B cell (primary cell): ENCODE results near the gene SLC38A6. TPM values are rescaled to one million over a fixed set of nuclear protein-coding genes. Genes with fewer than 3 reads are reported as not detected.

ENCODE experiments used
- ATAC-seq: fragments of 200-7000 bp; cut with Tn5 transposase; one replicate; pipeline ENCODE4 v1.10.0; 2021; ENCODE audit warnings: low read depth, mild to moderate bottlenecking, moderate number of reproducible peaks, moderate library complexity
- CTCF ChIA-PET: fragments of 350-600 bp; sonication (Branson Sonifier 250); formaldehyde crosslinking; loops from one replicate; lab custom pipeline; 2021; ENCODE audit warnings: antibody characterized with exemption, inconsistent platforms; lab: Charles Lee
- POLR2A ChIA-PET: fragments of 350-600 bp; sonication (Branson Sonifier 250); formaldehyde crosslinking; loops from one replicate; lab custom pipeline; 2021; ENCODE audit warnings: antibody characterized with exemption; lab: Charles Lee
- DNase-seq: peaks from one replicate; pipeline ENCODE4 v3.0.0; 2013
- H2AFZ ChIP-seq: 2 replicates; pipeline ENCODE4 v1.6.1; 2012; ENCODE audit warnings: mild to moderate bottlenecking, low read depth, low read length; ENCODE audit not compliant: insufficient read depth, poor library complexity, severe bottlenecking
- H3K27ac ChIP-seq, 2 donors: 1 replicate in 1 of 2; 2 replicates in 1 of 2; pipeline ENCODE4 v1.5.1; 2012 to 2013; ENCODE audit warnings: low read length in 2 of 2, mild to moderate bottlenecking in 2 of 2, moderate library complexity in 1 of 2
- H3K27me3 ChIP-seq, 4 experiments: fragments of 200-600 bp in 1 of 4; sonication (generic) in 1 of 4; replicated peaks in 1 of 4; 1 replicate in 2 of 4; 2 replicates in 2 of 4; pipeline versions ENCODE4 v1.6.1 to v1.7.0; 2013 to 2016; ENCODE audit warnings: low read length in 3 of 4, mild to moderate bottlenecking in 2 of 4, mixed read lengths in 1 of 4, moderate library complexity in 1 of 4; ENCODE audit not compliant: insufficient read depth in 4 of 4, control insufficient read depth in 3 of 4; ENCODE audit errors: control extremely low read depth in 1 of 4
- H3K36me3 ChIP-seq, 2 experiments: replicated peaks in 1 of 2; 1 replicate in 1 of 2; 2 replicates in 1 of 2; pipeline versions ENCODE4 v1.6.1 to v1.7.1; 2013; ENCODE audit warnings: low read length in 1 of 2; ENCODE audit not compliant: insufficient read depth in 2 of 2, control insufficient read depth in 1 of 2; ENCODE audit errors: control extremely low read depth in 1 of 2, extremely low read depth in 1 of 2
- H3K4me1 ChIP-seq, 2 donors: fragments of 200-600 bp in 1 of 2; sonication (generic) in 1 of 2; 1 replicate in 1 of 2; 2 replicates in 1 of 2; pipeline versions ENCODE4 v1.5.1 to v1.6.1; 2013 to 2017; ENCODE audit warnings: low read length in 2 of 2; ENCODE audit not compliant: control insufficient read depth in 2 of 2, insufficient read depth in 2 of 2
- H3K4me2 ChIP-seq: replicated peaks from 2 replicates; pipeline ENCODE3; 2012; ENCODE audit warnings: mild to moderate bottlenecking, low read depth, low read length; ENCODE audit not compliant: poor library complexity, severe bottlenecking
- H3K4me3 ChIP-seq, 5 experiments: fragments of 200-600 bp in 1 of 5; sonication (generic) in 1 of 5; 1 replicate in 3 of 5; 2 replicates in 2 of 5; pipeline versions ENCODE4 v1.5.1 to v1.7.0; 2011 to 2016; ENCODE audit warnings: low read length in 4 of 5, mild to moderate bottlenecking in 4 of 5, low read depth in 2 of 5, control low read depth in 1 of 5, moderate library complexity in 1 of 5; ENCODE audit not compliant: insufficient read depth in 1 of 5; ENCODE audit errors: control extremely low read depth in 1 of 5, extremely low read depth in 1 of 5
- H3K79me2 ChIP-seq: fragments of 200-600 bp; sonication (generic); one replicate; pipeline ENCODE4 v1.6.0; 2016; ENCODE audit warnings: low read length; ENCODE audit not compliant: control insufficient read depth, insufficient read depth
- H3K9ac ChIP-seq: fragments of 200-600 bp; sonication (generic); 2 replicates; pipeline ENCODE4 v1.6.1; 2017; ENCODE audit warnings: mild to moderate bottlenecking, low read length, moderate library complexity
- H3K9me3 ChIP-seq, 3 donors: one replicate each; pipeline versions ENCODE4 v1.6.1 to v1.7.1; 2013; ENCODE audit warnings: low read length in 2 of 3; ENCODE audit not compliant: control insufficient read depth in 2 of 3, insufficient read depth in 1 of 3; ENCODE audit errors: control extremely low read depth in 1 of 3
- H4K20me1 ChIP-seq: 2 replicates; pipeline ENCODE4 v1.6.0; 2012; ENCODE audit warnings: mild to moderate bottlenecking, low read length; ENCODE audit not compliant: insufficient read depth, control insufficient read depth, poor library complexity, severe bottlenecking
- H3K27ac Mint-ChIP-seq: one replicate; pipeline ENCODE4 v1.8.0; 2021; ENCODE audit warnings: mixed read lengths
- H3K27me3 Mint-ChIP-seq: one replicate; pipeline ENCODE4 v1.8.0; 2021; ENCODE audit warnings: mixed read lengths
- H3K4me1 Mint-ChIP-seq: one replicate; pipeline ENCODE4 v1.8.0; 2021; ENCODE audit warnings: mixed read lengths
- H3K4me3 Mint-ChIP-seq: one replicate; pipeline ENCODE4 v1.8.0; 2021; ENCODE audit warnings: mixed read lengths
- H3K9me3 Mint-ChIP-seq: one replicate; pipeline ENCODE4 v1.8.0; 2022; ENCODE audit warnings: mixed read lengths; ENCODE audit not compliant: insufficient read depth
- CTCF ChIP-seq: fragments of 200-600 bp; IDR thresholded peaks from one replicate; pipeline ENCODE4 v1.8.0; 2022; ENCODE audit warnings: antibody characterized with exemption, mild to moderate bottlenecking
- EZH2 ChIP-seq: IDR thresholded peaks from 2 replicates; pipeline ENCODE4 v1.6.1; 2012; ENCODE audit warnings: borderline replicate concordance, low read depth, mild to moderate bottlenecking, moderate library complexity, low read length; ENCODE audit not compliant: insufficient read depth, poor library complexity, severe bottlenecking
- WGBS: methylation state at CpG from one replicate; pipeline ENCODE4 v1.1.5; 2013; ENCODE audit warnings: missing lambda C conversion rate; ENCODE audit not compliant: insufficient coverage; 5-methylcytosine and 5-hydroxymethylcytosine counted together
- intact Hi-C: fragments of 100-400 bp; cut with micrococcal nuclease; formaldehyde crosslinking; loops from one replicate; pipeline ENCODE4 v1.10.0; 2022
- polyA plus RNA-seq: library from polyadenylated mRNA; depleted of rRNA; stranded (reverse); fragments of >200 nt; gene quantifications from 2 replicates; pipeline ENCODE4 v1.2.3, GENCODE V29; 2012
- total RNA-seq, 2 donors: library from RNA; stranded (reverse); fragments of 120-200 nt in 1 of 2; gene quantifications; 1 replicate in 1 of 2; 2 replicates in 1 of 2; pipeline versions ENCODE4 v1.2.3 to v1.2.4, GENCODE V29; 2013 to 2022

SLC38A6 gene
- total and polyA plus RNA-seq, 2 donors (not counting 1 experiment from before 2014, with no cell fraction given): 6.4 to 15.9 TPM

GRCh38 chr14:60977847-60978246 is 3.2 kb upstream of the SLC38A6 start:
- Histone ChIP-seq H3K9me3 (no peaks in the 10 kb centered on the region), H4K20me1 (no peaks in the 10 kb centered on the region), H3K79me2 (no peaks in the 10 kb centered on the region), H3K4me1 (peaks cover 15 to 18% of the 10 kb centered on the region in 2 donors), H3K36me3 (peaks cover 0 to 5% of the 10 kb centered on the region in 2 experiments), H3K9ac (no peak overlapping the region), H3K4me3 (no peak overlapping the region), H2AFZ (no peak overlapping the region), H3K4me2 (no peak overlapping the region), H3K27ac (no peak overlapping the region), H3K27me3 (no peaks in the 10 kb centered on the region)
- no peaks in the 10 kb centered on the region for H3K27me3 Mint-ChIP-seq
- H3K9me3 Mint-ChIP-seq: no peaks in the 10 kb centered on the region
- ATAC-seq (no peak), DNase-seq (no peak)
- CTCF ChIA-PET: no interaction called here
- H3K4me3 Mint-ChIP-seq: no peak overlapping the region
- H3K27ac Mint-ChIP-seq: no peak overlapping the region
- no peak for TF ChIP-seq EZH2
- no peak for TF ChIP-seq CTCF
- H3K4me1 Mint-ChIP-seq: peaks cover 15% of the 10 kb centered on the region
- POLR2A ChIA-PET: no interaction called here
- intact Hi-C loops: no loop called here
- WGBS: 100% methylated on average over 1 of the region's 2 CpGs

- Histone ChIP-seq H3K4me2 (peak overlapping the region; percentile 87), H2AFZ (peak overlapping the region; percentile 99), H3K9ac (peak overlapping the region; percentile 92), H3K4me3 (peak overlapping the region; percentile 86 to 97 (median 90)), H3K4me1 (peaks cover 15 to 18% of the 10 kb centered on the region in 2 donors), H3K36me3 (peaks cover 0 to 5% of the 10 kb centered on the region in 2 experiments), H3K27ac (peak overlapping the region; percentile 69 to 77), H3K9me3 (no peaks in the 10 kb centered on the region), H4K20me1 (no peaks in the 10 kb centered on the region), H3K27me3 (no peaks in the 10 kb centered on the region), H3K79me2 (no peaks in the 10 kb centered on the region)
- H3K27ac Mint-ChIP-seq: no peak overlapping the region
- POLR2A ChIA-PET: interaction anchor here (1.4 kb wide), 1 partner anchor 733 kb away, joined by 8 read pairs; the partner anchor contains the start of gene PPM1A
- TF ChIP-seq CTCF (no peak), EZH2 (no peak)
- intact Hi-C loops: loop anchor here (1.0 to 5.0 kb wide), 4 partner anchors 137 to 890 kb away; partner anchors contain the start of genes MNAT1 and PCNX4
- peaks cover 16% of the 10 kb centered on the region for H3K4me1 Mint-ChIP-seq
- ATAC-seq (no peak), DNase-seq (no peak)
- 0% methylated on average over 1 of the region's 12 CpGs for WGBS
- no peaks in the 10 kb centered on the region for H3K9me3 Mint-ChIP-seq
- H3K27me3 Mint-ChIP-seq: no peaks in the 10 kb centered on the region
- CTCF ChIA-PET: interaction anchor here (1.1 kb wide), 1 partner anchor 43 kb away, joined by 4 read pairs; no protein-coding TSS in a partner anchor
- no peak overlapping the region for H3K4me3 Mint-ChIP-seq
Measured at GRCh38 chr14:60981633-60982455, 799 bp downstream of the SLC38A6 start.
